Measurements from ENCODE around the gene GAL.
A peak's percentile ranks its signal among the peaks of the same experiment; 100 is the strongest.

The GAL gene

GRCh38 chr11:68651208-68651984, 32.9 kb upstream of the GAL start:
- FAIRE-seq (no peak), DNase-seq (ENCODE audit: insufficient read length, low spot score) (no peak)
- TF ChIP-seq SPI1 (IDR thresholded peaks at IDR 0.05; ENCODE audit: low read depth, low read length) (no peak), POLR2AphosphoS5 (IDR thresholded peaks at IDR 0.05; ENCODE audit: low read depth, low read length) (no peak), PAX5 (IDR thresholded peaks at IDR 0.05; ENCODE audit: insufficient read depth, low read length, severe bottlenecking) (no peak), TAF1 (IDR thresholded peaks at IDR 0.05; ENCODE audit: low read depth, low read length) (no peak), POLR2A (IDR thresholded peaks at IDR 0.05; ENCODE audit: low read depth, low read length) (no peak), POU2F2 (IDR thresholded peaks at IDR 0.05; ENCODE audit: low read depth, low read length) (no peak)

- FAIRE-seq (no peak), DNase-seq (ENCODE audit: insufficient read length, low spot score) (no peak)
- TF ChIP-seq POLR2A (IDR thresholded peaks at IDR 0.05; ENCODE audit: low read depth, low read length) = no peak
- TF ChIP-seq POLR2AphosphoS5 (IDR thresholded peaks at IDR 0.05; ENCODE audit: low read depth, low read length) = no peak
- no peak for TF ChIP-seq POU2F2 (IDR thresholded peaks at IDR 0.05; ENCODE audit: low read depth, low read length)
- no peak for TF ChIP-seq SPI1 (IDR thresholded peaks at IDR 0.05; ENCODE audit: low read depth, low read length)
- no peak for TF ChIP-seq TAF1 (IDR thresholded peaks at IDR 0.05; ENCODE audit: low read depth, low read length)
- TF ChIP-seq PAX5 (IDR thresholded peaks at IDR 0.05; ENCODE audit: insufficient read depth, low read length, severe bottlenecking) = no peak
Observed at GRCh38 chr11:68651985-68652682, 32.2 kb upstream of the GAL start.

- DNase-seq (ENCODE audit: insufficient read length, low spot score) = peak; percentile 46
- no peak for FAIRE-seq
- peak; percentile 67 for TF ChIP-seq SPI1 (IDR thresholded peaks at IDR 0.05; ENCODE audit: low read depth, low read length)
- TF ChIP-seq TAF1 (IDR thresholded peaks at IDR 0.05; ENCODE audit: low read depth, low read length) = no peak
Observed at GRCh38 chr11:68652683-68653156, 31.6 kb upstream of the GAL start.

GRCh38 chr11:68653486-68654430, 30.6 kb upstream of the GAL start:
- no peak for FAIRE-seq
- no peak for DNase-seq (ENCODE audit: insufficient read length, low spot score)
- TF ChIP-seq POU2F2 (IDR thresholded peaks at IDR 0.05; ENCODE audit: low read depth, low read length) (no peak), POLR2A (IDR thresholded peaks at IDR 0.05; ENCODE audit: low read depth, low read length) (no peak), PAX5 (IDR thresholded peaks at IDR 0.05; ENCODE audit: insufficient read depth, low read length, severe bottlenecking) (no peak), SPI1 (IDR thresholded peaks at IDR 0.05; ENCODE audit: low read depth, low read length) (no peak), POLR2AphosphoS5 (IDR thresholded peaks at IDR 0.05; ENCODE audit: low read depth, low read length) (no peak), TAF1 (IDR thresholded peaks at IDR 0.05; ENCODE audit: low read depth, low read length) (no peak)

GRCh38 chr11:68654978-68655377, 29.4 kb upstream of the GAL start:
- TF ChIP-seq POLR2A (IDR thresholded peaks at IDR 0.05; ENCODE audit: low read depth, low read length) (no peak), PAX5 (IDR thresholded peaks at IDR 0.05; ENCODE audit: insufficient read depth, low read length, severe bottlenecking) (no peak), TAF1 (IDR thresholded peaks at IDR 0.05; ENCODE audit: low read depth, low read length) (no peak), SPI1 (IDR thresholded peaks at IDR 0.05; ENCODE audit: low read depth, low read length) (no peak), POU2F2 (IDR thresholded peaks at IDR 0.05; ENCODE audit: low read depth, low read length) (no peak), POLR2AphosphoS5 (IDR thresholded peaks at IDR 0.05; ENCODE audit: low read depth, low read length) (no peak)
- FAIRE-seq (no peak), DNase-seq (ENCODE audit: insufficient read length, low spot score) (no peak)

GRCh38 chr11:68655406-68655805, 28.9 kb upstream of the GAL start:
- FAIRE-seq (no peak), DNase-seq (ENCODE audit: insufficient read length, low spot score) (no peak)
- TF ChIP-seq PAX5 (IDR thresholded peaks at IDR 0.05; ENCODE audit: insufficient read depth, low read length, severe bottlenecking) (no peak), POLR2A (IDR thresholded peaks at IDR 0.05; ENCODE audit: low read depth, low read length) (no peak), SPI1 (IDR thresholded peaks at IDR 0.05; ENCODE audit: low read depth, low read length) (no peak), TAF1 (IDR thresholded peaks at IDR 0.05; ENCODE audit: low read depth, low read length) (no peak), POLR2AphosphoS5 (IDR thresholded peaks at IDR 0.05; ENCODE audit: low read depth, low read length) (no peak), POU2F2 (IDR thresholded peaks at IDR 0.05; ENCODE audit: low read depth, low read length) (no peak)

GRCh38 chr11:68655806-68656205, 28.5 kb upstream of the GAL start:
- FAIRE-seq (no peak), DNase-seq (ENCODE audit: insufficient read length, low spot score) (no peak)
- TF ChIP-seq POLR2AphosphoS5 (IDR thresholded peaks at IDR 0.05; ENCODE audit: low read depth, low read length) (no peak), SPI1 (IDR thresholded peaks at IDR 0.05; ENCODE audit: low read depth, low read length) (no peak), POLR2A (IDR thresholded peaks at IDR 0.05; ENCODE audit: low read depth, low read length) (no peak), PAX5 (IDR thresholded peaks at IDR 0.05; ENCODE audit: insufficient read depth, low read length, severe bottlenecking) (no peak), TAF1 (IDR thresholded peaks at IDR 0.05; ENCODE audit: low read depth, low read length) (no peak), POU2F2 (IDR thresholded peaks at IDR 0.05; ENCODE audit: low read depth, low read length) (no peak)

GRCh38 chr11:68657021-68657780, 27.1 kb upstream of the GAL start:
- FAIRE-seq (no peak), DNase-seq (ENCODE audit: insufficient read length, low spot score) (no peak)
- TF ChIP-seq TAF1 (IDR thresholded peaks at IDR 0.05; ENCODE audit: low read depth, low read length) (no peak), POLR2A (IDR thresholded peaks at IDR 0.05; ENCODE audit: low read depth, low read length) (no peak), PAX5 (IDR thresholded peaks at IDR 0.05; ENCODE audit: insufficient read depth, low read length, severe bottlenecking) (no peak), SPI1 (IDR thresholded peaks at IDR 0.05; ENCODE audit: low read depth, low read length) (no peak), POU2F2 (IDR thresholded peaks at IDR 0.05; ENCODE audit: low read depth, low read length) (no peak), POLR2AphosphoS5 (IDR thresholded peaks at IDR 0.05; ENCODE audit: low read depth, low read length) (no peak)
